ENCODE measurements around the gene PLAAT4. TPM values are rescaled to one million over a fixed set of nuclear protein-coding genes. Genes with fewer than 3 reads are reported as not detected.

PLAAT4 gene, protein sequence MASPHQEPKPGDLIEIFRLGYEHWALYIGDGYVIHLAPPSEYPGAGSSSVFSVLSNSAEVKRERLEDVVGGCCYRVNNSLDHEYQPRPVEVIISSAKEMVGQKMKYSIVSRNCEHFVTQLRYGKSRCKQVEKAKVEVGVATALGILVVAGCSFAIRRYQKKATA
- total RNA-seq: 10 to 100 TPM; 18.0 to 40.5 (median 35.9) TPM

DNA sequence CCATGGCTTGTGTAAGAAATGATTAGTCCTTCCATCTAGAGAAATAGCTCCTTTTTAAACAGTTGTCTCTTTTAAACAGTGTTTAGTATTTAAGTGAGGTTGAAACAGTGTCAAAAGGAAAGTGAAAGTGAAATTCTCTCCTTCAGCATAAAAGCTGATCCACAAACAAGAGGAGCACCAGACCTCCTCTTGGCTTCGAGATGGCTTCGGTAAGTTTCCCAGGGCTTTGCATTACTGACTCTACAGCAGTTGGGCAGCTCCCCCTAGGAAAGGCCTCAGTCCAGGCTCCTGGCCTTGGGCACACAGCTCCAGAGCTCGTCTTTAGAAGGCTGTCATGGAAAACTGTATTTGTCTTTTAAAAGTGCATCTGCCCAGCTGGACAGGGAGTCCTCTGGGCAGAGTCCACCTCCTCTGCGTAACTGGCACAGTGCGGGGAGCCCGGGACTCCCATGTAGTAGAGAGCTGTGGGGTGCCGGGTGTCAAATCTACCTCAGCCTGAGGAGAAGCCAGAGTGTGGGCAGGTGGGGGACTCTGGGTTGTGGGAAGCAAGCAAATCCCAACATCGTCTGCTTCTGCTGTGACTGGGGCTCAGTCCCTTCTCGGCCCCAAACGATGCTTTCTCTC lies at the start of gene PLAAT4:
PLAAT4 (plus strand) TSS at position 140 of the 624 bp plus-strand sequence; CDS start at position 201, 61 bp downstream.
- peak; percentile 32 for ATAC-seq

DNA sequence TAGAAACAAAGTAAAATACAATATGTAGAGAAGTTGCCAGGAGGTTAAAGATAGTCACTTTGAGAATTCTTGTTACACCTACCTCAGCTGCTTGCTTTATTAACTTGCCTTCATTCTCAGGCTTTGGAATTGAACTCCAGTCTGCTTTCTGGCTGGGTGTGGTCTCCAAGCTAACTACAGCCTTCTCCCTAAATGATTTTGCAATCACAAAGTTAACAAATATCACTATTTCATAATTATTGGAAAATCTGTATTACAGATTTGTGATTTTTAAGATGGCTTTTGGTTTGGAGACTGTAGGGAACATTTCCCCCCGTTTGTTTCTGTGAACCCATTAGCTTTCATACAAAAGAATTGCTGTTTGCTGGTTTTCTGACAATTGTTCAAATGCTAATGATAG lies 47.8 kb upstream of the PLAAT4 start:
- Histone ChIP-seq H3K36me3 (no peaks in the 10 kb centered on the region), H3K4me3 (no peak overlapping the region), H3K27ac (peak overlapping the region in 2 of 4 donors; percentile 89 to 91), H3K4me1 (peaks cover 7 to 38% (median 11%) of the 10 kb centered on the region in 3 donors), H3K9me3 (peaks cover 0 to 7% (median 0%) of the 10 kb centered on the region in 3 donors), H3K27me3 (no peaks in the 10 kb centered on the region)
- TF ChIP-seq EP300 (IDR thresholded peaks at IDR 0.05): no peak
- TF ChIP-seq POLR2A (IDR thresholded peaks at IDR 0.05): no peak
- no peak for TF ChIP-seq POLR2AphosphoS5 (IDR thresholded peaks at IDR 0.05)
- TF ChIP-seq, protein P1, sequence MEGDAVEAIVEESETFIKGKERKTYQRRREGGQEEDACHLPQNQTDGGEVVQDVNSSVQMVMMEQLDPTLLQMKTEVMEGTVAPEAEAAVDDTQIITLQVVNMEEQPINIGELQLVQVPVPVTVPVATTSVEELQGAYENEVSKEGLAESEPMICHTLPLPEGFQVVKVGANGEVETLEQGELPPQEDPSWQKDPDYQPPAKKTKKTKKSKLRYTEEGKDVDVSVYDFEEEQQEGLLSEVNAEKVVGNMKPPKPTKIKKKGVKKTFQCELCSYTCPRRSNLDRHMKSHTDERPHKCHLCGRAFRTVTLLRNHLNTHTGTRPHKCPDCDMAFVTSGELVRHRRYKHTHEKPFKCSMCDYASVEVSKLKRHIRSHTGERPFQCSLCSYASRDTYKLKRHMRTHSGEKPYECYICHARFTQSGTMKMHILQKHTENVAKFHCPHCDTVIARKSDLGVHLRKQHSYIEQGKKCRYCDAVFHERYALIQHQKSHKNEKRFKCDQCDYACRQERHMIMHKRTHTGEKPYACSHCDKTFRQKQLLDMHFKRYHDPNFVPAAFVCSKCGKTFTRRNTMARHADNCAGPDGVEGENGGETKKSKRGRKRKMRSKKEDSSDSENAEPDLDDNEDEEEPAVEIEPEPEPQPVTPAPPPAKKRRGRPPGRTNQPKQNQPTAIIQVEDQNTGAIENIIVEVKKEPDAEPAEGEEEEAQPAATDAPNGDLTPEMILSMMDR (IDR thresholded peaks at IDR 0.05): no peak
- WGBS, 2 donors (ENCODE audit: low coverage in 1 of 2): 30 to 50% methylated on average over 1 of the region's 1 CpG
- no peak for ATAC-seq

More for the DNA sequence above, at the start of gene PLAAT4:
- TF ChIP-seq POLR2AphosphoS5 (IDR thresholded peaks at IDR 0.05) (peak; percentile 48), POLR2A (IDR thresholded peaks at IDR 0.05) (no peak), EP300 (IDR thresholded peaks at IDR 0.05) (no peak)
- TF ChIP-seq, protein P1 (IDR thresholded peaks at IDR 0.05): peak in 1 of 4 experiments; percentile 28
- WGBS, 2 donors (ENCODE audit: low coverage in 1 of 2): 0 to 6% methylated on average over 2 to 6 of the region's 10 CpGs
- H3K27ac ChIP-seq: peak within 1 kb of the TSS; percentile 75 to 96 (median 90)
- peaks cover 6 to 44% (median 18%) of the 10 kb centered on the region in 3 donors for H3K4me1 ChIP-seq
- no peaks in the 10 kb centered on the region for H3K9me3 ChIP-seq
- H3K27me3 ChIP-seq: no peaks in the 10 kb centered on the region
- peak within 1 kb of the TSS; percentile 29 to 54 for H3K4me3 ChIP-seq
- peaks cover 0 to 17% of the 10 kb centered on the region in 2 donors for H3K36me3 ChIP-seq

DNA sequence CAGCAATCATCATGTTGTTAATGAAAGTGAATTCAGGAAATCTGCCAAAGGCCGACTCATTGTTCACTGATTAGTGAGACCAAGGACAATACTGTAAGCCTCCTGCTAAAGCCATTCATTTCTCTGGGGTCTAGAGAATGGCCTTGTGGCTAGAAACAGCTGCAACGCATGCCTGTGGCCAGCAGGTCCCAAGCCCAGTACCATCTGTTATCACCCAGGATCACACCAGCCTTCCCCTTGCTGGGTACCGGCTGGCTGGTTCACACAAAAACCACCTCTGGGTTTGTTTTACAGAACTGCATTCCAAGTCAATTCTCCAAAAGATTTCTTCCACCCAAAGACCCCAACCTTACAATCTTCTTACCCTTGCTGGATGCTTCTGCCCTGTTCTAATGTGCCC lies 46.7 kb upstream of the PLAAT4 start:
- H3K4me3 ChIP-seq: peak overlapping the region; percentile 70 to 93

DNA sequence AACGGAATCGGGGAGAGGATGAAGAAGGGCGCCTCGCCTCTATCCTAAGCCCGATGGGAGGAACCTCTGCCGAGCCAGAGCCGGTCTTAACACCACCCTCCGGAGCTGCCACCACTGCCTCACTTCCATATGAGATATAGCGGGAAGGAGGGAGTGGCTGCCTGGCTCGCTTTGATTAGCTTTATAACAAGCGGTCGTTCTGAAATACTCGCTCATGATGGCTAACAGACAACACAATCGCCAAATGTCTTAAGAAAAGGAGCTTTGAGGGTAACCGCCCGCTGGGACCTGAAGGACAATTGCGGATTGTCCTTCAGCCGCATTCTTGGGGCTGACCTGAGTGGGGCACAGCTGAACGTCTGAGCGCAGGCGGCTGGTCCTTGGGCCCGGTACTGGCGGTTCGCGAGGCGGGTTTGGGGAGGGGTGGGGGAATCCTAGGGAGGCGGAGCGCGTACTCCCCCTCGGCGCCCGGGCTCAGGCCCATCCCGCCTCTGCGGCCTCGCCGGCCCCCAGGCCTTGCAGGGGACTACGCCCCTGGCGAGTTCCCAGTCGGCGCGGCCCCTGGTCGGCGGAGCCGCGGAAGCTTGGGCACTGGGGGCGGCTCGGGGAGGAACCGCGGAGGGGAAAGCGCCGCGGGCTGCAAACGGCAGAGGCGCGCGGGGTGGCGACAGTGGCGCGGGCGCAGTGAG lies 45.9 kb upstream of the PLAAT4 start, which contains the start of gene PLAAT5:
PLAAT5 (minus strand) TSS at position 617 of the 689 bp plus-strand sequence; CDS start at position 484, 133 bp downstream.
- Histone ChIP-seq H3K27ac (peak within 1 kb of the TSS; percentile 82 to 93 (median 90)), H3K4me1 (peaks cover 7 to 38% (median 11%) of the 10 kb centered on the region in 3 donors), H3K36me3 (no peaks in the 10 kb centered on the region), H3K4me3 (peak within 1 kb of the TSS; percentile 70 to 93), H3K9me3 (peaks cover 0 to under 1% (median 0%) of the 10 kb centered on the region in 3 donors), H3K27me3 (no peaks in the 10 kb centered on the region)
- TF ChIP-seq POLR2AphosphoS5 (IDR thresholded peaks at IDR 0.05) (peak; percentile 70), POLR2A (IDR thresholded peaks at IDR 0.05) (peak in 1 of 2 donors; percentile 56), EP300 (IDR thresholded peaks at IDR 0.05) (no peak)
- TF ChIP-seq, protein P1 (IDR thresholded peaks at IDR 0.05): peak in 1 of 4 experiments; percentile 14
- peak; percentile 83 for ATAC-seq
- WGBS, 2 donors (ENCODE audit: low coverage in 1 of 2): 0 to 26% methylated on average over 2 to 14 of the region's 60 CpGs

More for the DNA sequence above, 46.7 kb upstream of the PLAAT4 start:
- H3K36me3 ChIP-seq: no peaks in the 10 kb centered on the region
- H3K9me3 ChIP-seq: peaks cover 0 to 7% (median 0%) of the 10 kb centered on the region in 3 donors
- 53 to 60% methylated on average over 3 of the region's 3 CpGs for WGBS, 2 donors (ENCODE audit: low coverage in 1 of 2)
- peak overlapping the region; percentile 82 to 93 (median 90) for H3K27ac ChIP-seq
- TF ChIP-seq POLR2A (IDR thresholded peaks at IDR 0.05) (no peak), EP300 (IDR thresholded peaks at IDR 0.05) (no peak), POLR2AphosphoS5 (IDR thresholded peaks at IDR 0.05) (no peak)
- TF ChIP-seq, protein P1 (IDR thresholded peaks at IDR 0.05): peak in 1 of 4 experiments; percentile 23
- ATAC-seq: no peak
- no peaks in the 10 kb centered on the region for H3K27me3 ChIP-seq
- H3K4me1 ChIP-seq: peaks cover 7 to 38% (median 11%) of the 10 kb centered on the region in 3 donors

All from gastroesophageal sphincter (tissue), 4 donors.